GM12865 (cell line): ENCODE measurements around the gene DNAH10.

Experiments
- DNase-seq: peaks from one replicate; pipeline ENCODE4 v3.0.0; 2010; ENCODE audit warnings: low read depth
- H3K4me3 ChIP-seq: 2 replicates; pipeline ENCODE4 v1.5.1; 2011; ENCODE audit warnings: mild to moderate bottlenecking, low read depth, low read length, control low read depth
- CTCF ChIP-seq: IDR thresholded peaks from 2 replicates; pipeline ENCODE4 v1.5.1; 2011; ENCODE audit warnings: low read length, control low read depth, low read depth, inconsistent platforms; ENCODE audit not compliant: insufficient read depth; ENCODE audit errors: missing control alignments

Gene DNAH10

GRCh38 chr12:123834845-123835244 is 72.7 kb downstream of the DNAH10 start:
- no peak for TF ChIP-seq CTCF
- no peak for DNase-seq
- no peak overlapping the region for H3K4me3 ChIP-seq

GRCh38 chr12:123836292-123836691 is 74.2 kb downstream of the DNAH10 start:
- no peak for DNase-seq
- TF ChIP-seq CTCF = no peak
- no peak overlapping the region for H3K4me3 ChIP-seq

- no peak overlapping the region for H3K4me3 ChIP-seq
- no peak for DNase-seq
- TF ChIP-seq CTCF = no peak
Measured at GRCh38 chr12:123839826-123840225, 77.7 kb downstream of the DNAH10 start.

- no peak for TF ChIP-seq CTCF
- DNase-seq = no peak
Measured at GRCh38 chr12:123840765-123841425, 78.8 kb downstream of the DNAH10 start.

GRCh38 chr12:123843912-123844748 is 82.0 kb downstream of the DNAH10 start:
- TF ChIP-seq CTCF = no peak
- DNase-seq = no peak
- no peak overlapping the region for H3K4me3 ChIP-seq

More at GRCh38 chr12:123840765-123841425, 78.8 kb downstream of the DNAH10 start:
- no peak overlapping the region for H3K4me3 ChIP-seq

- DNase-seq = no peak
- no peak for TF ChIP-seq CTCF
- no peak overlapping the region for H3K4me3 ChIP-seq
Measured at GRCh38 chr12:123845881-123846280, 83.8 kb downstream of the DNAH10 start.
